Iris pigment epithelial cell (primary cell): ENCODE results near the gene AQP7.
"Not testable (repeated sequence)": the region's sequence is repeated elsewhere in the genome, so short reads cannot be mapped to it uniquely, and the experiment has no call there.

ENCODE experiments used
- DNase-seq: peaks from one replicate; pipeline ENCODE4 v3.0.0-alpha.2; 2011; ENCODE audit warnings: low read depth

The AQP7 gene

GRCh38 chr9:33402371-33402770, at the start of gene AQP7:
Gene AQP7 (minus strand): TSS chr9:33402568. CDS start chr9:33401262, 1,306 bp downstream.
- DNase-seq: not testable (repeated sequence)

GRCh38 chr9:33450621-33451146, 48.3 kb upstream of the AQP7 start:
- no peak for DNase-seq

GRCh38 chr9:33449715-33450114, 47.3 kb upstream of the AQP7 start:
- DNase-seq: no peak

GRCh38 chr9:33447799-33448553, 45.6 kb upstream of the AQP7 start:
- DNase-seq: no peak

- peak; percentile 59 for DNase-seq
Observed at GRCh38 chr9:33446946-33447798, 44.8 kb upstream of the AQP7 start, which contains the start of gene AQP3. Gene AQP3 (minus strand): TSS chr9:33447593. CDS start chr9:33447530, 63 bp downstream.

GRCh38 chr9:33446240-33446945, 44.0 kb upstream of the AQP7 start:
- DNase-seq: no peak

GRCh38 chr9:33445389-33446239, 43.2 kb upstream of the AQP7 start:
- no peak for DNase-seq

- no peak for DNase-seq
Observed at GRCh38 chr9:33443464-33444154, 41.2 kb upstream of the AQP7 start.

GRCh38 chr9:33443047-33443446, 40.7 kb upstream of the AQP7 start:
- peak; percentile 36 for DNase-seq

- no peak for DNase-seq
Observed at GRCh38 chr9:33442125-33442524, 39.8 kb upstream of the AQP7 start.

- no peak for DNase-seq
Observed at GRCh38 chr9:33440609-33441008, 38.2 kb upstream of the AQP7 start.

- no peak for DNase-seq
Observed at GRCh38 chr9:33440204-33440603, 37.8 kb upstream of the AQP7 start.

GRCh38 chr9:33439731-33440130, 37.4 kb upstream of the AQP7 start:
- DNase-seq: no peak

GRCh38 chr9:33438926-33439680, 36.7 kb upstream of the AQP7 start:
- no peak for DNase-seq

GRCh38 chr9:33437898-33438297, 35.5 kb upstream of the AQP7 start:
- no peak for DNase-seq

GRCh38 chr9:33437205-33437604, 34.8 kb upstream of the AQP7 start:
- DNase-seq: no peak

GRCh38 chr9:33436445-33436844, 34.1 kb upstream of the AQP7 start:
- no peak for DNase-seq

GRCh38 chr9:33435821-33436277, 33.5 kb upstream of the AQP7 start:
- DNase-seq: no peak

GRCh38 chr9:33434317-33435105, 32.1 kb upstream of the AQP7 start:
- no peak for DNase-seq
